Natural killer cell treated with Interleukin-12 subunit alpha and Interleukin-12 subunit beta and Interleukin-15 and Interleukin-18, amount 100 ng/mL, for 72 hours (primary cell): ENCODE data around the gene FMNL3. TPM values are rescaled to one million over a fixed set of nuclear protein-coding genes. Genes with fewer than 3 reads are reported as not detected.
"Not testable (repeated sequence)": the region's sequence is repeated elsewhere in the genome, so short reads cannot be mapped to it uniquely, and the experiment has no call there.

Experiments used
- ATAC-seq, 2 donors: fragments of 150-1000 bp; cut with Tn5 transposase in 1 of 2; sonication (Bioruptor Pico), chemical (Tn5 transposase) in 1 of 2; 2 replicates each; pipeline ENCODE4 v1.10.0; 2021
- DNase-seq: peaks from one replicate; pipeline ENCODE4 v3.0.0; 2022; ENCODE audit warnings: low spot score
- H3K27ac Mint-ChIP-seq, 2 donors: 1 replicate in 1 of 2; 2 replicates in 1 of 2; pipeline ENCODE4 v1.8.0; 2022; ENCODE audit warnings: mixed read lengths in 2 of 2, mild to moderate bottlenecking in 1 of 2, moderate library complexity in 1 of 2
- H3K27me3 Mint-ChIP-seq, 2 donors: 1 replicate in 1 of 2; 2 replicates in 1 of 2; pipeline ENCODE4 v1.8.0; 2022; ENCODE audit warnings: mixed read lengths in 2 of 2
- H3K36me3 Mint-ChIP-seq: one replicate; pipeline ENCODE4 v1.8.0; 2022; ENCODE audit warnings: mixed read lengths
- H3K4me1 Mint-ChIP-seq, 2 donors: 1 replicate in 1 of 2; 2 replicates in 1 of 2; pipeline ENCODE4 v1.8.0; 2022; ENCODE audit warnings: low read depth in 2 of 2, mixed read lengths in 2 of 2, mild to moderate bottlenecking in 1 of 2
- H3K4me3 Mint-ChIP-seq: one replicate; pipeline ENCODE4 v1.8.0; 2022; ENCODE audit warnings: mixed read lengths
- H3K9me3 Mint-ChIP-seq: 2 replicates; pipeline ENCODE4 v1.8.0; 2022; ENCODE audit warnings: mixed read lengths
- total RNA-seq, 2 donors: library from RNA; stranded (reverse); gene quantifications; one replicate each; pipeline ENCODE4 v1.2.3, GENCODE V29; 2022

FMNL3 gene
- total RNA-seq, 2 donors from 2014 or later, result 86.9 to 123 TPM

- H3K4me1 Mint-ChIP-seq, result peaks cover 0 to 5% of the 10 kb centered on the region in 2 donors
- no peak overlapping the region for H3K4me3 Mint-ChIP-seq
- no peak for ATAC-seq
- H3K36me3 Mint-ChIP-seq, result peaks cover 7% of the 10 kb centered on the region
- no peak overlapping the region for H3K27ac Mint-ChIP-seq
- no peaks in the 10 kb centered on the region for H3K9me3 Mint-ChIP-seq
- peaks cover 6 to 12% of the 10 kb centered on the region in 2 donors for H3K27me3 Mint-ChIP-seq
- DNase-seq, result no peak
Measured at GRCh38 chr12:49733219-49734017, 26.2 kb upstream of the FMNL3 start.

- Mint-ChIP-seq H3K4me3 (no peak overlapping the region), H3K4me1 (peaks cover 0 to 5% of the 10 kb centered on the region in 2 donors), H3K27ac (no peak overlapping the region), H3K27me3 (peaks cover 14 to 18% of the 10 kb centered on the region in 2 donors), H3K9me3 (no peaks in the 10 kb centered on the region), H3K36me3 (peaks cover 7% of the 10 kb centered on the region)
- no peak for DNase-seq
- no peak for ATAC-seq
Measured at GRCh38 chr12:49730568-49731101, 23.4 kb upstream of the FMNL3 start.

GRCh38 chr12:49730050-49730449, 22.8 kb upstream of the FMNL3 start:
- H3K27me3 Mint-ChIP-seq, result peaks cover 14% of the 10 kb centered on the region in 2 donors
- H3K9me3 Mint-ChIP-seq, result no peaks in the 10 kb centered on the region
- ATAC-seq (no peak), DNase-seq (no peak)
- H3K4me3 Mint-ChIP-seq, result no peak overlapping the region
- no peak overlapping the region for H3K27ac Mint-ChIP-seq
- H3K36me3 Mint-ChIP-seq, result peaks cover 4% of the 10 kb centered on the region
- peaks cover 0 to 3% of the 10 kb centered on the region in 2 donors for H3K4me1 Mint-ChIP-seq

GRCh38 chr12:49728446-49728845, 21.2 kb upstream of the FMNL3 start:
- Mint-ChIP-seq H3K4me3 (no peak overlapping the region), H3K27ac (no peak overlapping the region), H3K36me3 (no peaks in the 10 kb centered on the region), H3K27me3 (peaks cover 11 to 22% of the 10 kb centered on the region in 2 donors), H3K9me3 (no peaks in the 10 kb centered on the region), H3K4me1 (no peaks in the 10 kb centered on the region)
- ATAC-seq (no peak), DNase-seq (no peak)

DNA sequence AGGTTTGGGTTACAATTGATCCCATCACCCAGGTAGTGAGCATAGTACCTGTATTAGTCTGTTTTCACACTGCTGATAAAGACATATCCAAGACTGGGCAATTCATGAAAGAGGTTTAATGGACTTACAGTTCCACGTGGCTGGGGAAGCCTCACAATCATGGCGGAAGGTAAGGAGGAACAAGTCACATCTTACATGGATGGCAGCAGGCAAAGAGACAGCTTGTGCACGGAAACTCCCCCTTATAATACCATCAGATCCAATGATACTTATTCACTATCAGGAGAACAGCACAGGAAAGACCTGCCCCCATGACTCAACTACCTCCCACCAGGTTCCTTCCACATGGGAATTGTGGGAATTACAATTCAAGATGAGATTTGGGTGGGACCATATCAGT, 14.2 kb upstream of the FMNL3 start:
- peaks cover 0 to 16% of the 10 kb centered on the region in 2 donors for H3K27me3 Mint-ChIP-seq
- H3K4me1 Mint-ChIP-seq, DNase-seq, ATAC-seq, H3K36me3 Mint-ChIP-seq, H3K4me3 Mint-ChIP-seq, H3K27ac Mint-ChIP-seq, H3K9me3 Mint-ChIP-seq: not testable (repeated sequence)

GRCh38 chr12:49720214-49720613, 13.0 kb upstream of the FMNL3 start:
- no peak overlapping the region for H3K27ac Mint-ChIP-seq
- ATAC-seq, result no peak
- no peaks in the 10 kb centered on the region for H3K9me3 Mint-ChIP-seq
- no peak for DNase-seq
- H3K36me3 Mint-ChIP-seq, result no peaks in the 10 kb centered on the region
- H3K4me3 Mint-ChIP-seq, result no peak overlapping the region
- H3K4me1 Mint-ChIP-seq, result peaks cover 0 to 4% of the 10 kb centered on the region in 2 donors
- H3K27me3 Mint-ChIP-seq, result peaks cover 4 to 20% of the 10 kb centered on the region in 2 donors

GRCh38 chr12:49717800-49718199, 10.6 kb upstream of the FMNL3 start:
- DNase-seq, H3K36me3 Mint-ChIP-seq, H3K27ac Mint-ChIP-seq, H3K4me1 Mint-ChIP-seq, H3K9me3 Mint-ChIP-seq, H3K4me3 Mint-ChIP-seq, ATAC-seq: not testable (repeated sequence)
- peaks cover 14 to 18% of the 10 kb centered on the region in 2 donors for H3K27me3 Mint-ChIP-seq

- Mint-ChIP-seq H3K4me1 (peaks cover 0 to 4% of the 10 kb centered on the region in 2 donors), H3K9me3 (no peaks in the 10 kb centered on the region), H3K27me3 (peaks cover 19 to 22% of the 10 kb centered on the region in 2 donors), H3K27ac (no peak overlapping the region), H3K36me3 (no peaks in the 10 kb centered on the region), H3K4me3 (no peak overlapping the region)
- DNase-seq, result no peak
- no peak for ATAC-seq
Measured at GRCh38 chr12:49716553-49716952, 9.3 kb upstream of the FMNL3 start.

- DNase-seq, H3K4me3 Mint-ChIP-seq, H3K36me3 Mint-ChIP-seq, H3K4me1 Mint-ChIP-seq, ATAC-seq, H3K9me3 Mint-ChIP-seq, H3K27ac Mint-ChIP-seq: not testable (repeated sequence)
- H3K27me3 Mint-ChIP-seq, result peaks cover 29% of the 10 kb centered on the region in 2 donors
Measured at GRCh38 chr12:49713952-49714351, 6.7 kb upstream of the FMNL3 start.

DNA sequence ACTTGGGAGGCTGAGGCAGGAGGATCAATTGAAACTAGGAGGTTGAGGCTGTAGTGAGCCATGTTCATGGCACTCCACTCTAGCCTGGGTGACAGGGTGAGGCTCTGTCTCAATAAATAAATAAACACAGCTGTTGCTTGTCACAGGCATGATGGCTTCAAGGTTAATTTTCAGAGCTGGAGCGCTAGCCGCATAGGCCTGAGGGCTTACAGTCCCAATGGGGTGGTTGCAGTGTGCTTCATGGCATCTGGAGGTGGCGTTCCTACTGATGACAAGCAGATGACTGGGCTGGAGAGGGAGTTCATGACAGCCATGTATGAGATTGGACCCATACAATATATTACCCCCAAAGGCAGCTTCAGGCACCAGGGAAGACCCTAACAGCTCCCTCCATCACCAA, 1.6 kb upstream of the FMNL3 start:
- H3K36me3 Mint-ChIP-seq, result no peaks in the 10 kb centered on the region
- ATAC-seq (no peak), DNase-seq (no peak)
- no peaks in the 10 kb centered on the region for H3K9me3 Mint-ChIP-seq
- H3K4me1 Mint-ChIP-seq, result peaks cover 24 to 28% of the 10 kb centered on the region in 2 donors
- H3K4me3 Mint-ChIP-seq, result no peak overlapping the region
- H3K27me3 Mint-ChIP-seq, result peaks cover 18 to 19% of the 10 kb centered on the region in 2 donors
- H3K27ac Mint-ChIP-seq, result no peak overlapping the region

DNA sequence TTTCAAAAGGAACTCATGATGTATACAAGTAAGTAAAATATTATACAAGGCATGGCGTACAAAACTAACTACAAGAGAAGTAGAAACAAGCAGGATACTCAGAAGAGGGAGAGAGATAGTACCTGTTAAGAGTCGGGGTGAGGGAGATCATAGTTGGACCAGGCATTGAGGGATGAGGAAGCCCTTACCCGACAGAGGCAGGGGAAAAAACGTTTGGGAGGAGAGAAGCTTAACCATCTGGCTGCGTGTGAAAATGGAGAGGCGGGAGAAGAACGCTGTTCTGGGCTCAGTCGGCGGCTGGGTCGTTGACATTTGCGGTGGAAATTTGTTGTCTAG, 575 bp upstream of the FMNL3 start:
- Mint-ChIP-seq H3K27me3 (peaks cover 15 to 16% of the 10 kb centered on the region in 2 donors), H3K9me3 (no peaks in the 10 kb centered on the region), H3K4me3 (peak overlapping the region; percentile 44), H3K27ac (peak overlapping the region; percentile 22 to 68), H3K4me1 (peaks cover 35 to 38% of the 10 kb centered on the region in 2 donors), H3K36me3 (no peaks in the 10 kb centered on the region)
- no peak for ATAC-seq
- no peak for DNase-seq

DNA sequence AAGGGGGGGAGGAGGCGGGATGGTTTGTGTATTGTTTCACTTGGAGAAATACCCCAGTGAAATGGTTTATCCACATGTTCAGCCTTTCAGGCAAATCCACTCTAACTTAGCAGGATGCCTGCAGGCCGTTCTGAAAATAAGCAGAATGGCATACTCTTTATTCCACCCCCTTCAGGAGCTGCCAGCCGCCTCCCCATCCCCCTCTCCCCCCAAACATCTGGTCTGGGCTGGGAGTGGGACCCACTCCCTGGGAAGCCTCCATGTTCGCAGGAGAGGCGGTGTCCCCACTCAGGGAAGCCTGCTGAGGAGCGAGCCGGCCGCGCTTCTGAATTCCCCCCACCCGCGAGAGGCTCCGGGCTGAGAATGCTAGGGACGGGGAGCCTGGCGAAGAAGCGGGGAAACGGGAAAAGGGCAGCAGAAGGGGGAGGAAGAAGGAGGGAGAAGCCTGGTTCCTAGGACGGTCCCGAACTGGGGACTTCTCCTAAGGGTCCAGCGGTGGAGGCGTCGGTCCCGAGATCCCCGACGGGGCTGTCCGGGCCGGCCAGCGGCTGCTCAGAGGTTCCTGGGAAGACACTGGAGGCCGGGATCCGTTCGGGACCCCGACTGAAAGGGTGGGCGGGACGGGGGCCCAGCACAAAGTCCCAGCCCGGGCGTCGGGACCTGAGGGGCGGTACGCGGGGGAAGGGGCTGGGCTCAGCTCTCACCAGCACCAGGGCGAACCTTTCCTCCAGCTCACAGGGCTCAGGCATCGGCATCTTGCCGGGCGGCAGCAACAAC, 666 bp downstream of the FMNL3 start:
- ATAC-seq (peak; percentile 3 to 37), DNase-seq (no peak)
- Mint-ChIP-seq H3K4me3 (peak overlapping the region; percentile 95), H3K27me3 (peaks cover 11 to 12% of the 10 kb centered on the region in 2 donors), H3K27ac (peak overlapping the region; percentile 91 to 95), H3K36me3 (no peaks in the 10 kb centered on the region), H3K9me3 (no peaks in the 10 kb centered on the region), H3K4me1 (peaks cover 44 to 50% of the 10 kb centered on the region in 2 donors)

- no peaks in the 10 kb centered on the region for H3K9me3 Mint-ChIP-seq
- peaks cover 8 to 11% of the 10 kb centered on the region in 2 donors for H3K27me3 Mint-ChIP-seq
- no peaks in the 10 kb centered on the region for H3K36me3 Mint-ChIP-seq
- DNase-seq (peak; percentile 83), ATAC-seq (peak; percentile 40 to 46)
- peaks cover 46 to 54% of the 10 kb centered on the region in 2 donors for H3K4me1 Mint-ChIP-seq
- peak overlapping the region; percentile 91 to 95 for H3K27ac Mint-ChIP-seq
- peak overlapping the region; percentile 95 for H3K4me3 Mint-ChIP-seq
Measured at GRCh38 chr12:49705479-49706134, 1.6 kb downstream of the FMNL3 start.
